DMS53 (cell line): ENCODE results near the gene CXorf58.
"Not testable (repeated sequence)": the region's sequence is repeated elsewhere in the genome, so short reads cannot be mapped to it uniquely, and the experiment has no call there.

Source experiments
- DNase-seq: peaks from one replicate; lab custom pipeline; 2025; lab: John Stamatoyannopoulos, UW

CXorf58 gene

GRCh38 chrX:23907498-23908218 is at the start of gene CXorf58, which contains the start of gene APOO:
Gene CXorf58, plus strand, starts transcription at chrX:23908006. Its CDS starts 2,297 bp downstream, at chrX:23910303.
Gene APOO, minus strand, starts transcription at chrX:23907938. Its CDS starts 236 bp downstream, at chrX:23907702.
- peak; percentile 99 for DNase-seq

- not testable (repeated sequence) for DNase-seq
These were observed 48.6 kb upstream of the CXorf58 start for GRCh38 chrX:23859238-23859637.

- no peak for DNase-seq
These were observed 46.5 kb upstream of the CXorf58 start for GRCh38 chrX:23861215-23861896.

- DNase-seq: not testable (repeated sequence)
These were observed 45.9 kb upstream of the CXorf58 start for GRCh38 chrX:23861952-23862351.

GRCh38 chrX:23864742-23865326 is 43.0 kb upstream of the CXorf58 start:
- no peak for DNase-seq

GRCh38 chrX:23870041-23870440 is 37.8 kb upstream of the CXorf58 start:
- no peak for DNase-seq

- DNase-seq: no peak
These were observed 35.8 kb upstream of the CXorf58 start for GRCh38 chrX:23871905-23872546.

- no peak for DNase-seq
These were observed 28.3 kb upstream of the CXorf58 start for GRCh38 chrX:23879380-23880090.

GRCh38 chrX:23883737-23884354 is 24.0 kb upstream of the CXorf58 start:
- peak; percentile 31 for DNase-seq

GRCh38 chrX:23884427-23885024 is 23.3 kb upstream of the CXorf58 start:
- no peak for DNase-seq

- no peak for DNase-seq
These were observed 22.0 kb upstream of the CXorf58 start for GRCh38 chrX:23885803-23886202.

GRCh38 chrX:23887451-23887850 is 20.4 kb upstream of the CXorf58 start:
- DNase-seq: no peak

- no peak for DNase-seq
These were observed 19.9 kb upstream of the CXorf58 start for GRCh38 chrX:23887918-23888317.

GRCh38 chrX:23888887-23889501 is 18.8 kb upstream of the CXorf58 start:
- no peak for DNase-seq

GRCh38 chrX:23890933-23891332 is 16.9 kb upstream of the CXorf58 start:
- peak; percentile 31 for DNase-seq

- DNase-seq: not testable (repeated sequence)
These were observed 12.8 kb upstream of the CXorf58 start for GRCh38 chrX:23894993-23895392.

- not testable (repeated sequence) for DNase-seq
These were observed 11.3 kb upstream of the CXorf58 start for GRCh38 chrX:23896539-23896938.

- no peak for DNase-seq
These were observed 10.8 kb upstream of the CXorf58 start for GRCh38 chrX:23896981-23897380.

- DNase-seq: no peak
These were observed 9.3 kb upstream of the CXorf58 start for GRCh38 chrX:23898412-23898959.

GRCh38 chrX:23900220-23900797 is 7.5 kb upstream of the CXorf58 start:
- no peak for DNase-seq
